PC-9 (cell line): ENCODE measurements around the gene TMEM135. TPM values are rescaled to one million over a fixed set of nuclear protein-coding genes. Genes with fewer than 3 reads are reported as not detected.

ENCODE experiments used
- BruUV-seq: library from RNA; stranded (reverse); fragments of 400-500 nt; replicated peaks from 2 replicates; lab custom pipeline; 2021; lab: Mats Ljungman, UMichigan
- CTCF ChIA-PET: fragments of 300-600 bp; sonication (Branson Sonifier 250); formaldehyde crosslinking; loops from one replicate; lab custom pipeline; 2022; ENCODE audit warnings: antibody characterized with exemption; lab: Charles Lee
- POLR2A ChIA-PET: fragments of 300-600 bp; sonication (Branson Sonifier 250); formaldehyde crosslinking; loops from one replicate; lab custom pipeline; 2022; ENCODE audit warnings: antibody characterized with exemption; ENCODE audit not compliant: unreplicated experiment; lab: Charles Lee
- DNase-seq, 2 experiments: peaks; one replicate each; pipeline versions ENCODE4 v3.0.0 to v3.0.0-alpha.2; 2015 to 2022; ENCODE audit warnings: mixed read lengths in 1 of 2
- H2AFZ ChIP-seq: fragments of 200-600 bp; sonication (generic); 2 replicates; pipeline ENCODE4 v1.8.1; 2017; ENCODE audit warnings: antibody characterized with exemption
- H3F3A ChIP-seq: fragments of 200-600 bp; sonication (generic); 2 replicates; pipeline ENCODE4 v1.8.1; 2017; ENCODE audit warnings: antibody characterized with exemption, mild to moderate bottlenecking, low read depth; ENCODE audit not compliant: insufficient read depth
- H3K27ac ChIP-seq: fragments of 200-600 bp; sonication (generic); 2 replicates; pipeline ENCODE4 v1.6.1; 2016; ENCODE audit warnings: mixed run types
- H3K27me3 ChIP-seq: fragments of 200-600 bp; sonication (generic); 2 replicates; pipeline ENCODE4 v1.6.1; 2016; ENCODE audit warnings: low read depth, mixed run types; ENCODE audit not compliant: insufficient read depth
- H3K36me3 ChIP-seq: fragments of 200-600 bp; sonication (generic); 2 replicates; pipeline ENCODE4 v1.6.1; 2016; ENCODE audit warnings: low read depth, mixed run types
- H3K4me1 ChIP-seq: fragments of 200-600 bp; sonication (generic); replicated peaks from 2 replicates; pipeline ENCODE4 v1.6.1; 2016; ENCODE audit warnings: mixed run types; ENCODE audit not compliant: insufficient read depth
- H3K4me2 ChIP-seq: fragments of 200-600 bp; sonication (generic); 2 replicates; pipeline ENCODE4 v1.6.1; 2017; ENCODE audit warnings: mixed run types
- H3K4me3 ChIP-seq: fragments of 200-600 bp; sonication (generic); 2 replicates; pipeline ENCODE4 v1.6.1; 2016; ENCODE audit warnings: mixed run types
- H3K79me2 ChIP-seq: fragments of 200-600 bp; sonication (generic); 2 replicates; pipeline ENCODE4 v1.6.1; 2017; ENCODE audit warnings: low read depth, mixed run types
- H3K9me2 ChIP-seq: fragments of 200-600 bp; sonication (generic); 2 replicates; pipeline ENCODE4 v1.8.1; 2017; ENCODE audit warnings: mild to moderate bottlenecking; ENCODE audit not compliant: insufficient read depth
- H3K9me3 ChIP-seq: fragments of 200-600 bp; sonication (generic); 2 replicates; pipeline ENCODE4 v1.8.1; 2016; ENCODE audit warnings: low read depth; ENCODE audit not compliant: insufficient read depth
- H4K20me1 ChIP-seq: fragments of 200-600 bp; sonication (generic); 2 replicates; pipeline ENCODE4 v1.8.1; 2017; ENCODE audit not compliant: insufficient read depth
- EZH2 ChIP-seq: fragments of 200-600 bp; sonication (generic); IDR thresholded peaks from 2 replicates; pipeline ENCODE4 v1.8.0; 2017; ENCODE audit warnings: antibody characterized with exemption, low read depth
- intact Hi-C: fragments of 100-400 bp; cut with micrococcal nuclease; formaldehyde crosslinking; loops from one replicate; pipeline ENCODE4 v1.10.0; 2022; ENCODE audit not compliant: unreplicated experiment
- total RNA-seq: library from RNA; stranded (reverse); gene quantifications from 2 replicates; pipeline ENCODE4 v1.2.3, GENCODE V29; 2021
- TF ChIP-seq, protein P1 (sequence below): fragments of 200-600 bp; sonication (generic); conservative IDR thresholded peaks from 2 replicates; pipeline ENCODE4 v1.6.1; 2017; ENCODE audit warnings: mixed run types, antibody characterized with exemption, mild to moderate bottlenecking, moderate library complexity

The TMEM135 gene
- total RNA-seq, 1 experiment from 2014 or later, result 42.0 TPM

DNA sequence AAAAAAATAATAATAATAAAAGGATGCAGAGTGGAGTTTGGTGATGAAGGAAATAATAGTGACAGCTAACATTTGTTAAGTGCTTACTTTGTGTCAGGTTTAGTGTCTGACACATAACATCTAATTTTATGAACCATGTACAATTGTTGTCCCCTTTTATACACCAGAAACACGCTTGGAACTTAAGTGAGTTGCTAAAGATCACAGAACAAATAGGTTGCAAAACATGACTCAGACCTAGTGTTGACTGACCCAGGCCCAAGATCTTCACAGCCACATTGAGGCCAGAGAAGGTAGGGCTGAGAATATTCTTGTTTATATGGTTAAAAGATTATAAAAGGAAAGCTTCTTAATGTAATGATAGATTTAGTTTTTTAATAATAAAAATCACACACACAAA is 25.6 kb upstream of the TMEM135 start:
- no peaks in the 10 kb centered on the region for H3K36me3 ChIP-seq
- DNase-seq, result no peak
- intact Hi-C loops, result no loop called here
- no peak overlapping the region for H3K4me2 ChIP-seq
- H3K79me2 ChIP-seq, result no peaks in the 10 kb centered on the region
- ChIA-PET POLR2A (no interaction called here), CTCF (interaction anchor here (0.6 kb wide), 1 partner anchor 25 kb away, joined by 3 read pairs; no protein-coding TSS in a partner anchor)
- no peak overlapping the region for H3K27ac ChIP-seq
- no peaks in the 10 kb centered on the region; the same call in none of the 2 replicates for H3K4me1 ChIP-seq
- no peak overlapping the region for H2AFZ ChIP-seq
- no peaks in the 10 kb centered on the region for H3K9me2 ChIP-seq
- H4K20me1 ChIP-seq, result no peaks in the 10 kb centered on the region
- no peaks in the 10 kb centered on the region for H3K27me3 ChIP-seq
- no TSS peak for BruUV-seq
- H3K9me3 ChIP-seq, result no peaks in the 10 kb centered on the region
- H3F3A ChIP-seq, result no peaks in the 10 kb centered on the region
- TF ChIP-seq, protein P1, sequence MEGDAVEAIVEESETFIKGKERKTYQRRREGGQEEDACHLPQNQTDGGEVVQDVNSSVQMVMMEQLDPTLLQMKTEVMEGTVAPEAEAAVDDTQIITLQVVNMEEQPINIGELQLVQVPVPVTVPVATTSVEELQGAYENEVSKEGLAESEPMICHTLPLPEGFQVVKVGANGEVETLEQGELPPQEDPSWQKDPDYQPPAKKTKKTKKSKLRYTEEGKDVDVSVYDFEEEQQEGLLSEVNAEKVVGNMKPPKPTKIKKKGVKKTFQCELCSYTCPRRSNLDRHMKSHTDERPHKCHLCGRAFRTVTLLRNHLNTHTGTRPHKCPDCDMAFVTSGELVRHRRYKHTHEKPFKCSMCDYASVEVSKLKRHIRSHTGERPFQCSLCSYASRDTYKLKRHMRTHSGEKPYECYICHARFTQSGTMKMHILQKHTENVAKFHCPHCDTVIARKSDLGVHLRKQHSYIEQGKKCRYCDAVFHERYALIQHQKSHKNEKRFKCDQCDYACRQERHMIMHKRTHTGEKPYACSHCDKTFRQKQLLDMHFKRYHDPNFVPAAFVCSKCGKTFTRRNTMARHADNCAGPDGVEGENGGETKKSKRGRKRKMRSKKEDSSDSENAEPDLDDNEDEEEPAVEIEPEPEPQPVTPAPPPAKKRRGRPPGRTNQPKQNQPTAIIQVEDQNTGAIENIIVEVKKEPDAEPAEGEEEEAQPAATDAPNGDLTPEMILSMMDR, result no peak
- no peak for TF ChIP-seq EZH2
- H3K4me3 ChIP-seq, result no peak overlapping the region

DNA sequence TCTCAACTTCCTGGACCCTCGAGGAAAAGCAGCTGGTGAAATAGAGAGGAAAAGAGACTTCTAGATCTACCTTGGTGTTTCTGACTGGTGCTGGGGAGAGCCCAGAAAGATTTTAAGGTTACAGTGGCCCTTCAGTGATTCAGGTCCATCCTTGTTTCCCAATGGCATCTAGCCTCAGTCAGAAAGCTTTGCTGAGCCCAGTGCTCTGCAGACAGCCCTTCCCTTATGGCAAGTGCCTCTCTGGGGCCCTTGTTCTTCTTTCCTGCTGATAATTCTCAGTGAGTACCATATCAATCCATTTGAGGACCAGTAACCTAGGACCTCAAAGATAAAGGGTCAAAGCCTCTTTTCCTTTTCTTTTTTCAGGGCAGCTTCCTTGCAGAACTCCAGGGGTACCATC is 25.1 kb upstream of the TMEM135 start:
- no peak for TF ChIP-seq EZH2
- TF ChIP-seq, protein P1, result no peak
- no TSS peak for BruUV-seq
- no peak overlapping the region for H3K4me3 ChIP-seq
- no peak overlapping the region for H3K27ac ChIP-seq
- ChIA-PET CTCF (no interaction called here), POLR2A (no interaction called here)
- no peaks in the 10 kb centered on the region for H3F3A ChIP-seq
- no peak for DNase-seq
- H3K9me3 ChIP-seq, result no peaks in the 10 kb centered on the region
- H4K20me1 ChIP-seq, result no peaks in the 10 kb centered on the region
- no peak overlapping the region for H3K4me2 ChIP-seq
- H3K27me3 ChIP-seq, result no peaks in the 10 kb centered on the region
- no peaks in the 10 kb centered on the region for H3K79me2 ChIP-seq
- no peaks in the 10 kb centered on the region for H3K36me3 ChIP-seq
- H3K4me1 ChIP-seq, result no peaks in the 10 kb centered on the region; the same call in 1 of the 2 replicates
- no peak overlapping the region for H2AFZ ChIP-seq
- intact Hi-C loops, result no loop called here
- H3K9me2 ChIP-seq, result no peaks in the 10 kb centered on the region

DNA sequence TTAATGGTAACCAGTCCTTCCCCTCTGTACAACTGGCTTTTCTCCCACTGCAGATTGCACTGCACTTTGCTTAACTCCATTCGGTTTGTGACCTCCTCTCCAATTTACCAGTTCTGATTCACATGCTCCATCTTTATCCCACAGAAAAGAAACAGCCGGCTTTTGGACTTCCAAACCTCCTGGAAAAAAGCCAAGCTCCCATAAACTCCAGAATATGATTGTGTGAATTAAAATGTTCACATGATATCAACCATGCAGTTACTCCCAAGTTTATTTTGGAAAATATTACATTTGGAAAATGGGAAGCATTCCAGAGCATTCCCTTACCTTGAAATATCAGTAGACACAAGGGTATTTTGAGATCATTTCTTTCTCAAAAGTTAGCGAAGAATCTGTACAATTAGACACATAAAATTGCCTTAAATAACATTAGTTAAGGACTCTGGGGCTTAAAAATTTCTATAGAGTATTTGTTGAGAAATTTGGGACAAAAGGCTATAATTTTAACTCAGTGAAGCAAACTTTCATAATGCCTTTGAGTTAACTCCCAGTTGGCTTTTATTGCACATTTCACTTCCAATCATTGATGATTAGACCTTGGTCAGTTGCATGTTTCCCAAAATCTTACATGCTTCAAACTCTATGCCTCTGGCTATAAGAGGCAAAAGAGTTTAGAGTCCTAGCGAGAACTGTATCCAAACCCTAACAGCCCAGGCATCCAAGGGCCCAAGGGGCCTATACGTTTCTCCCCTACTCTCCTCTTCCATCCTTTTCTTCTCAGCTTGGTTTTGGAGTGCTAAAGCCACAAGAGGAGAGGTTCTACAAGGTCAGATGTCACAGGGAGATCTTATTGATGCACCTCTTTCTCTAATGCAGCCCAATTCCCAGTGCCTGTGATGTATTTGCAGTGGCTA is 23.6 kb upstream of the TMEM135 start:
- H3K27ac ChIP-seq, result no peak overlapping the region
- H3K79me2 ChIP-seq, result no peaks in the 10 kb centered on the region
- H3K4me1 ChIP-seq, result no peaks in the 10 kb centered on the region
- H3K4me2 ChIP-seq, result no peak overlapping the region
- H3K27me3 ChIP-seq, result no peaks in the 10 kb centered on the region
- H3F3A ChIP-seq, result no peaks in the 10 kb centered on the region
- H3K9me2 ChIP-seq, result no peaks in the 10 kb centered on the region
- H2AFZ ChIP-seq, result no peak overlapping the region
- BruUV-seq, result no TSS peak
- ChIA-PET CTCF (no interaction called here), POLR2A (no interaction called here)
- intact Hi-C loops, result no loop called here
- TF ChIP-seq EZH2, result no peak
- TF ChIP-seq, protein P1, result no peak
- no peaks in the 10 kb centered on the region for H4K20me1 ChIP-seq
- H3K36me3 ChIP-seq, result no peaks in the 10 kb centered on the region
- H3K4me3 ChIP-seq, result no peak overlapping the region
- no peaks in the 10 kb centered on the region for H3K9me3 ChIP-seq
- no peak for DNase-seq
